ENCODE results near the gene GABPB2. TPM values are rescaled to one million over a fixed set of nuclear protein-coding genes. Genes with fewer than 3 reads are reported as not detected.
"Not testable (repeated sequence)": the region's sequence is repeated elsewhere in the genome, so short reads cannot be mapped to it uniquely, and the experiment has no call there.

The GABPB2 gene
- total and polyA plus RNA-seq, 2 donors = 6.4 to 16.9 TPM

- no peaks in the 10 kb centered on the region for H3K36me3 ChIP-seq (ENCODE audit: insufficient read depth)
- peaks cover 2% of the 10 kb centered on the region for H3K4me1 ChIP-seq (ENCODE audit: insufficient read depth)
- H3K4me3 ChIP-seq (ENCODE audit: low read depth, low read length) = no peak overlapping the region
- no peak overlapping the region for H3K27ac ChIP-seq (ENCODE audit: low read depth)
- no peak for DNase-seq (ENCODE audit: extremely low spot score)
- WGBS = 90% methylated on average over 4 of the region's 4 CpGs
Observed at GRCh38 chr1:151067185-151067584, 3.4 kb upstream of the GABPB2 start.

GRCh38 chr1:151069103-151069486, 1.5 kb upstream of the GABPB2 start:
- no peak overlapping the region for H3K4me3 ChIP-seq (ENCODE audit: low read depth, low read length)
- H3K36me3 ChIP-seq (ENCODE audit: insufficient read depth) = no peaks in the 10 kb centered on the region
- no peak overlapping the region for H3K27ac ChIP-seq (ENCODE audit: low read depth)
- DNase-seq (ENCODE audit: extremely low spot score) = no peak
- WGBS = 73% methylated on average over 5 of the region's 5 CpGs
- peaks cover 2% of the 10 kb centered on the region for H3K4me1 ChIP-seq (ENCODE audit: insufficient read depth)

GRCh38 chr1:151072224-151072623, 1.7 kb downstream of the GABPB2 start:
- WGBS = 78% methylated on average over 13 of the region's 13 CpGs
- Histone ChIP-seq H3K36me3 (ENCODE audit: insufficient read depth) (no peaks in the 10 kb centered on the region), H3K4me3 (ENCODE audit: low read depth, low read length) (no peak overlapping the region), H3K4me1 (ENCODE audit: insufficient read depth) (peaks cover 2% of the 10 kb centered on the region), H3K27ac (ENCODE audit: low read depth) (no peak overlapping the region)
- no peak for DNase-seq (ENCODE audit: extremely low spot score)

GRCh38 chr1:151085953-151086559, 15.5 kb downstream of the GABPB2 start:
- DNase-seq (ENCODE audit: extremely low spot score) = no peak
- no peaks in the 10 kb centered on the region for H3K4me1 ChIP-seq (ENCODE audit: insufficient read depth)
- no peak overlapping the region for H3K27ac ChIP-seq (ENCODE audit: low read depth)
- H3K36me3 ChIP-seq (ENCODE audit: insufficient read depth) = peaks cover 3% of the 10 kb centered on the region
- WGBS = 76% methylated on average over 4 of the region's 4 CpGs
- no peak overlapping the region for H3K4me3 ChIP-seq (ENCODE audit: low read depth, low read length)

GRCh38 chr1:151097426-151097825, 26.9 kb downstream of the GABPB2 start:
- WGBS = 89% methylated on average over 6 of the region's 6 CpGs
- DNase-seq (ENCODE audit: extremely low spot score); H3K27ac ChIP-seq (ENCODE audit: low read depth): not testable (repeated sequence)

GRCh38 chr1:151098126-151098525, 27.6 kb downstream of the GABPB2 start:
- DNase-seq (ENCODE audit: extremely low spot score) = no peak
- no peak overlapping the region for H3K4me3 ChIP-seq (ENCODE audit: low read depth, low read length)
- H3K27ac ChIP-seq (ENCODE audit: low read depth) = no peak overlapping the region
- H3K36me3 ChIP-seq (ENCODE audit: insufficient read depth) = no peaks in the 10 kb centered on the region
- WGBS = 98% methylated on average over 1 of the region's 1 CpG
- no peaks in the 10 kb centered on the region for H3K4me1 ChIP-seq (ENCODE audit: insufficient read depth)

More at GRCh38 chr1:151097426-151097825, 26.9 kb downstream of the GABPB2 start:
- H3K4me3 ChIP-seq (ENCODE audit: low read depth, low read length); H3K36me3 ChIP-seq (ENCODE audit: insufficient read depth); H3K4me1 ChIP-seq (ENCODE audit: insufficient read depth): not testable (repeated sequence)

- Histone ChIP-seq H3K27ac (ENCODE audit: low read depth) (no peak overlapping the region), H3K4me3 (ENCODE audit: low read depth, low read length) (no peak overlapping the region), H3K36me3 (ENCODE audit: insufficient read depth) (no peaks in the 10 kb centered on the region), H3K4me1 (ENCODE audit: insufficient read depth) (no peaks in the 10 kb centered on the region)
- DNase-seq (ENCODE audit: extremely low spot score) = no peak
Observed at GRCh38 chr1:151104630-151105029, 34.1 kb downstream of the GABPB2 start.

- no peak for DNase-seq (ENCODE audit: extremely low spot score)
- Histone ChIP-seq H3K27ac (ENCODE audit: low read depth) (no peak overlapping the region), H3K36me3 (ENCODE audit: insufficient read depth) (no peaks in the 10 kb centered on the region), H3K4me1 (ENCODE audit: insufficient read depth) (no peaks in the 10 kb centered on the region), H3K4me3 (ENCODE audit: low read depth, low read length) (no peak overlapping the region)
- WGBS = 69% methylated on average over 2 of the region's 2 CpGs
Observed at GRCh38 chr1:151106894-151107293, 36.3 kb downstream of the GABPB2 start.

GRCh38 chr1:151108331-151108730, 37.8 kb downstream of the GABPB2 start:
- Histone ChIP-seq H3K36me3 (ENCODE audit: insufficient read depth) (no peaks in the 10 kb centered on the region), H3K4me1 (ENCODE audit: insufficient read depth) (no peaks in the 10 kb centered on the region), H3K27ac (ENCODE audit: low read depth) (no peak overlapping the region), H3K4me3 (ENCODE audit: low read depth, low read length) (no peak overlapping the region)
- WGBS = 93% methylated on average over 5 of the region's 5 CpGs
- DNase-seq (ENCODE audit: extremely low spot score) = no peak

- H3K4me3 ChIP-seq (ENCODE audit: low read depth, low read length) = no peak overlapping the region
- H3K36me3 ChIP-seq (ENCODE audit: insufficient read depth) = peaks cover 4% of the 10 kb centered on the region
- 91% methylated on average over 5 of the region's 5 CpGs for WGBS
Observed at GRCh38 chr1:151113877-151114276, 43.3 kb downstream of the GABPB2 start.

GRCh38 chr1:151124763-151125403, 54.3 kb downstream of the GABPB2 start:
- no peaks in the 10 kb centered on the region for H3K4me1 ChIP-seq (ENCODE audit: insufficient read depth)
- no peak overlapping the region for H3K4me3 ChIP-seq (ENCODE audit: low read depth, low read length)
- no peaks in the 10 kb centered on the region for H3K36me3 ChIP-seq (ENCODE audit: insufficient read depth)
- no peak for DNase-seq (ENCODE audit: extremely low spot score)
- no peak overlapping the region for H3K27ac ChIP-seq (ENCODE audit: low read depth)
- 82% methylated on average over 5 of the region's 5 CpGs for WGBS

More at GRCh38 chr1:151113877-151114276, 43.3 kb downstream of the GABPB2 start:
- Histone ChIP-seq H3K27ac (ENCODE audit: low read depth) (no peak overlapping the region), H3K4me1 (ENCODE audit: insufficient read depth) (no peaks in the 10 kb centered on the region)
- no peak for DNase-seq (ENCODE audit: extremely low spot score)

- no peak for DNase-seq (ENCODE audit: extremely low spot score)
- H3K36me3 ChIP-seq (ENCODE audit: insufficient read depth) = no peaks in the 10 kb centered on the region
- no peak overlapping the region for H3K4me3 ChIP-seq (ENCODE audit: low read depth, low read length)
- H3K27ac ChIP-seq (ENCODE audit: low read depth) = no peak overlapping the region
- no peaks in the 10 kb centered on the region for H3K4me1 ChIP-seq (ENCODE audit: insufficient read depth)
- 73% methylated on average over 6 of the region's 6 CpGs for WGBS
Observed at GRCh38 chr1:151128800-151129199, 58.2 kb downstream of the GABPB2 start.

- Histone ChIP-seq H3K27ac (ENCODE audit: low read depth) (no peak overlapping the region), H3K4me3 (ENCODE audit: low read depth, low read length) (peak overlapping the region; percentile 30), H3K36me3 (ENCODE audit: insufficient read depth) (no peaks in the 10 kb centered on the region), H3K4me1 (ENCODE audit: insufficient read depth) (no peaks in the 10 kb centered on the region)
- 5% methylated on average over 45 of the region's 45 CpGs for WGBS
- peak; percentile 81 for DNase-seq (ENCODE audit: extremely low spot score)
Observed at GRCh38 chr1:151130987-151131586, 60.5 kb downstream of the GABPB2 start.

GRCh38 chr1:151131701-151132334, 61.3 kb downstream of the GABPB2 start:
- 24% methylated on average over 39 of the region's 39 CpGs for WGBS
- peak overlapping the region; percentile 30 for H3K4me3 ChIP-seq (ENCODE audit: low read depth, low read length)

More at GRCh38 chr1:151131701-151132334, 61.3 kb downstream of the GABPB2 start:
- no peak for DNase-seq (ENCODE audit: extremely low spot score)
- Histone ChIP-seq H3K36me3 (ENCODE audit: insufficient read depth) (no peaks in the 10 kb centered on the region), H3K4me1 (ENCODE audit: insufficient read depth) (no peaks in the 10 kb centered on the region), H3K27ac (ENCODE audit: low read depth) (no peak overlapping the region)

All from urinary bladder (tissue), 4 donors.